Smooth muscle cell (in vitro differentiated cells): Measurements from ENCODE around the gene SLC6A17. TPM values are rescaled to one million over a fixed set of nuclear protein-coding genes. Genes with fewer than 3 reads are reported as not detected.
A peak's percentile ranks its signal among the peaks of the same experiment; 100 is the strongest.

Experiments used
- DNase-seq: peaks from one replicate; lab custom pipeline; 2025; ENCODE audit not compliant: unreplicated experiment; lab: John Stamatoyannopoulos, UW
- H2AFZ ChIP-seq: fragments of 200-600 bp; sonication (generic); 2 replicates; pipeline ENCODE4 v1.6.0; 2016; ENCODE audit warnings: antibody characterized with exemption, low read depth, mild to moderate bottlenecking
- H3F3A ChIP-seq: fragments of 200-600 bp; sonication (generic); 2 replicates; pipeline ENCODE4 v1.6.0; 2017; ENCODE audit warnings: antibody characterized with exemption, low read depth
- H3K27ac ChIP-seq: fragments of 200-600 bp; sonication (generic); 2 replicates; pipeline ENCODE4 v1.5.1; 2016; ENCODE audit warnings: low read depth, mild to moderate bottlenecking
- H3K27me3 ChIP-seq: fragments of 200-600 bp; sonication (generic); 2 replicates; pipeline ENCODE4 v1.6.1; 2016; ENCODE audit warnings: low read depth, mild to moderate bottlenecking
- H3K36me3 ChIP-seq: fragments of 200-600 bp; sonication (generic); 2 replicates; pipeline ENCODE4 v1.5.1; 2016; ENCODE audit warnings: low read depth
- H3K4me1 ChIP-seq: fragments of 200-600 bp; sonication (generic); 2 replicates; pipeline ENCODE4 v1.5.1; 2016; ENCODE audit warnings: low read depth
- H3K4me2 ChIP-seq: fragments of 200-600 bp; sonication (generic); 2 replicates; pipeline ENCODE4 v1.6.0; 2016; ENCODE audit warnings: mild to moderate bottlenecking
- H3K4me3 ChIP-seq: fragments of 200-600 bp; sonication (generic); 2 replicates; pipeline ENCODE4 v1.5.1; 2016; ENCODE audit warnings: mild to moderate bottlenecking
- H3K79me2 ChIP-seq: fragments of 200-600 bp; sonication (generic); 2 replicates; pipeline ENCODE4 v1.6.0; 2016; ENCODE audit warnings: low read depth, mild to moderate bottlenecking
- H3K9ac ChIP-seq: fragments of 200-600 bp; sonication (generic); 2 replicates; pipeline ENCODE4 v1.6.0; 2016; ENCODE audit warnings: low read depth
- H3K9me3 ChIP-seq: fragments of 200-600 bp; sonication (generic); replicated peaks from 2 replicates; pipeline ENCODE4 v1.5.1; 2016; ENCODE audit warnings: low read depth
- H4K20me1 ChIP-seq: fragments of 200-600 bp; sonication (generic); 2 replicates; pipeline ENCODE4 v1.6.0; 2016; ENCODE audit warnings: low read depth
- CTCF ChIP-seq: fragments of 200-600 bp; sonication (generic); IDR thresholded peaks from 2 replicates; pipeline ENCODE4 v1.5.1; 2017; ENCODE audit warnings: borderline replicate concordance, mild to moderate bottlenecking, antibody characterized with exemption; ENCODE audit not compliant: insufficient read depth, poor library complexity, severe bottlenecking
- WGBS: methylation state at CpG from one replicate; pipeline ENCODE4 v1.1.7; 2016; ENCODE audit warnings: low lambda C conversion rate; 5-methylcytosine and 5-hydroxymethylcytosine counted together
- polyA plus RNA-seq: library from polyadenylated mRNA; unstranded; fragments of >200 nt; fragmentation: Nextera tagmentation; extraction: Ambion mirVana; gene quantifications from 2 replicates; pipeline ENCODE4 v1.2.1, GENCODE V29; 2016
- total RNA-seq: library from RNA; depleted of rRNA; stranded (reverse); fragments of >200 nt; gene quantifications from 2 replicates; pipeline ENCODE4 v1.2.3, GENCODE V29; 2014

The SLC6A17 gene
- total and polyA plus RNA-seq, 2 experiments from 2014 or later = 3.2 to 4.0 TPM

- Histone ChIP-seq H3K27me3 (no peaks in the 10 kb centered on the region), H3F3A (no peaks in the 10 kb centered on the region), H3K9ac (no peak overlapping the region), H3K4me3 (no peak overlapping the region), H3K79me2 (no peaks in the 10 kb centered on the region), H3K9me3 (no peaks in the 10 kb centered on the region), H2AFZ (no peak overlapping the region), H4K20me1 (no peaks in the 10 kb centered on the region), H3K36me3 (no peaks in the 10 kb centered on the region), H3K4me2 (peak overlapping the region; percentile 21), H3K4me1 (no peaks in the 10 kb centered on the region), H3K27ac (no peak overlapping the region)
- no peak for DNase-seq
- WGBS = 25% methylated on average over 6 of the region's 6 CpGs
- TF ChIP-seq CTCF = no peak
Measured at GRCh38 chr1:110188035-110188618, 37.8 kb downstream of the SLC6A17 start.

- H3K36me3 ChIP-seq = no peaks in the 10 kb centered on the region
- no peak overlapping the region for H3K4me2 ChIP-seq
- H3K9ac ChIP-seq = no peak overlapping the region
- H3K79me2 ChIP-seq = no peaks in the 10 kb centered on the region
- no peaks in the 10 kb centered on the region for H3K27me3 ChIP-seq
- H2AFZ ChIP-seq = no peak overlapping the region
- DNase-seq = no peak
- H3F3A ChIP-seq = no peaks in the 10 kb centered on the region
- TF ChIP-seq CTCF = no peak
- WGBS = 97% methylated on average over 6 of the region's 6 CpGs
- H3K4me3 ChIP-seq = no peak overlapping the region
- no peaks in the 10 kb centered on the region for H4K20me1 ChIP-seq
- H3K27ac ChIP-seq = no peak overlapping the region
- no peaks in the 10 kb centered on the region for H3K4me1 ChIP-seq
- H3K9me3 ChIP-seq = no peaks in the 10 kb centered on the region
Measured at GRCh38 chr1:110189181-110189580, 38.9 kb downstream of the SLC6A17 start.

GRCh38 chr1:110190282-110190929 lies 40.1 kb downstream of the SLC6A17 start:
- H3F3A ChIP-seq = no peaks in the 10 kb centered on the region
- no peak for TF ChIP-seq CTCF

GRCh38 chr1:110192541-110192940 lies 42.2 kb downstream of the SLC6A17 start:
- DNase-seq = no peak
- Histone ChIP-seq H3K4me3 (no peak overlapping the region), H3K4me1 (no peaks in the 10 kb centered on the region), H3K9ac (no peak overlapping the region), H3F3A (no peaks in the 10 kb centered on the region), H3K9me3 (no peaks in the 10 kb centered on the region), H3K27me3 (no peaks in the 10 kb centered on the region), H2AFZ (no peak overlapping the region), H3K4me2 (no peak overlapping the region), H3K36me3 (no peaks in the 10 kb centered on the region), H4K20me1 (no peaks in the 10 kb centered on the region), H3K27ac (no peak overlapping the region), H3K79me2 (no peaks in the 10 kb centered on the region)
- WGBS = 89% methylated on average over 8 of the region's 8 CpGs
- no peak for TF ChIP-seq CTCF

More at GRCh38 chr1:110190282-110190929, 40.1 kb downstream of the SLC6A17 start:
- Histone ChIP-seq H3K36me3 (no peaks in the 10 kb centered on the region), H3K27me3 (no peaks in the 10 kb centered on the region), H2AFZ (no peak overlapping the region), H4K20me1 (no peaks in the 10 kb centered on the region), H3K9me3 (no peaks in the 10 kb centered on the region), H3K9ac (no peak overlapping the region), H3K4me3 (no peak overlapping the region), H3K4me2 (no peak overlapping the region), H3K27ac (no peak overlapping the region), H3K4me1 (no peaks in the 10 kb centered on the region), H3K79me2 (no peaks in the 10 kb centered on the region)
- DNase-seq = no peak
- WGBS = 92% methylated on average over 8 of the region's 8 CpGs
